SK-N-SH treated with all-trans-retinoic acid at 6 μM for 48 hours (cell line): Measurements from ENCODE around the gene TP53TG3.
"Not testable (repeated sequence)": the region's sequence is repeated elsewhere in the genome, so short reads cannot be mapped to it uniquely, and the experiment has no call there.

Source experiments
- ARNTL ChIP-seq: fragments of 450-650 bp; formaldehyde crosslinking; IDR thresholded peaks from 2 replicates; pipeline ENCODE4 v1.5.0; 2020; ENCODE audit warnings: low read depth, mild to moderate bottlenecking, moderate library complexity, borderline replicate concordance
- GLIS3 ChIP-seq: fragments of 250-450 bp; sonication (Bioruptor Pico); IDR thresholded peaks from 2 replicates; pipeline ENCODE4 v1.5.0; 2020; ENCODE audit warnings: mild to moderate bottlenecking, moderate library complexity
- PPARA ChIP-seq: fragments of 250-450 bp; sonication (Bioruptor Pico); IDR thresholded peaks from 2 replicates; pipeline ENCODE4 v1.5.0; 2020; ENCODE audit warnings: mild to moderate bottlenecking, borderline replicate concordance
- RARB ChIP-seq: fragments of 250-450 bp; sonication (Bioruptor Pico); IDR thresholded peaks from 2 replicates; pipeline ENCODE4 v1.8.0; 2021; ENCODE audit warnings: mild to moderate bottlenecking, moderate library complexity
- TOX ChIP-seq: fragments of 250-450 bp; sonication (Bioruptor Pico); IDR thresholded peaks from 2 replicates; pipeline ENCODE4 v1.8.0; 2021; ENCODE audit warnings: mild to moderate bottlenecking, moderate library complexity, borderline replicate concordance
- ZFP3 ChIP-seq: fragments of 250-450 bp; sonication (Bioruptor Pico); IDR thresholded peaks from 2 replicates; pipeline ENCODE4 v1.5.0; 2020; ENCODE audit warnings: mild to moderate bottlenecking, moderate library complexity
- TF ChIP-seq, protein P1 (sequence below): fragments of 250-450 bp; sonication (Bioruptor Pico); IDR thresholded peaks from 2 replicates; pipeline ENCODE4 v1.5.1; 2020; ENCODE audit warnings: low read depth, mild to moderate bottlenecking, moderate library complexity
- TF ChIP-seq, protein P2 (sequence below): fragments of 250-450 bp; sonication (Bioruptor Pico); IDR thresholded peaks from 2 replicates; pipeline ENCODE4 v1.8.0; 2020; ENCODE audit warnings: mild to moderate bottlenecking, moderate library complexity, borderline replicate concordance

DNA sequence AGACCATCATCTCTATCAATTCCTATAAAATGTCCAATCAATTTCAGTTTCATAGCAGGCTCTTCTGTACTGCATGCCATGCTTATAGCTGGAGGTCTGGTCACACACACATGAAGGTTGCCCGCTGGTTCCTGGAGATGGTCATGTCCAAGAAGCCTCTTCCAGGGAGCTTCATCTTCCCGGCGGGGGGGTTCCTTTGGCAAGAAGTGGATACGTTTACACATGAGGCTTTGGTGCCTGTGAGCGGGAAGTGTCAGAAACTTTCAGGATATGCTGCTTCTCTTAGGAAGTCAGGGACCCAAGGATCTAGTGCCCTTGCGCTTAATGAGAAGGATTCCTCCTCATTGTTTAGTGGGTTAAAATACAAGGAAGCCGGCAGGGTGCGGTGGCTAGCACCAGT lies 43.9 kb downstream of the TP53TG3 start:
- TF ChIP-seq, protein P1, sequence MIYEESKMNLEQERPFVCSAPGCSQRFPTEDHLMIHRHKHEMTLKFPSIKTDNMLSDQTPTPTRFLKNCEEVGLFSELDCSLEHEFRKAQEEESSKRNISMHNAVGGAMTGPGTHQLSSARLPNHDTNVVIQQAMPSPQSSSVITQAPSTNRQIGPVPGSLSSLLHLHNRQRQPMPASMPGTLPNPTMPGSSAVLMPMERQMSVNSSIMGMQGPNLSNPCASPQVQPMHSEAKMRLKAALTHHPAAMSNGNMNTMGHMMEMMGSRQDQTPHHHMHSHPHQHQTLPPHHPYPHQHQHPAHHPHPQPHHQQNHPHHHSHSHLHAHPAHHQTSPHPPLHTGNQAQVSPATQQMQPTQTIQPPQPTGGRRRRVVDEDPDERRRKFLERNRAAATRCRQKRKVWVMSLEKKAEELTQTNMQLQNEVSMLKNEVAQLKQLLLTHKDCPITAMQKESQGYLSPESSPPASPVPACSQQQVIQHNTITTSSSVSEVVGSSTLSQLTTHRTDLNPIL, result not testable (repeated sequence)
- TF ChIP-seq RARB (CRISPR knock-in tag); ZFP3 (CRISPR knock-in tag); PPARA (CRISPR knock-in tag); GLIS3; ARNTL (CRISPR knock-in tag); TOX (CRISPR knock-in tag): not testable (repeated sequence)
- TF ChIP-seq, protein P2, sequence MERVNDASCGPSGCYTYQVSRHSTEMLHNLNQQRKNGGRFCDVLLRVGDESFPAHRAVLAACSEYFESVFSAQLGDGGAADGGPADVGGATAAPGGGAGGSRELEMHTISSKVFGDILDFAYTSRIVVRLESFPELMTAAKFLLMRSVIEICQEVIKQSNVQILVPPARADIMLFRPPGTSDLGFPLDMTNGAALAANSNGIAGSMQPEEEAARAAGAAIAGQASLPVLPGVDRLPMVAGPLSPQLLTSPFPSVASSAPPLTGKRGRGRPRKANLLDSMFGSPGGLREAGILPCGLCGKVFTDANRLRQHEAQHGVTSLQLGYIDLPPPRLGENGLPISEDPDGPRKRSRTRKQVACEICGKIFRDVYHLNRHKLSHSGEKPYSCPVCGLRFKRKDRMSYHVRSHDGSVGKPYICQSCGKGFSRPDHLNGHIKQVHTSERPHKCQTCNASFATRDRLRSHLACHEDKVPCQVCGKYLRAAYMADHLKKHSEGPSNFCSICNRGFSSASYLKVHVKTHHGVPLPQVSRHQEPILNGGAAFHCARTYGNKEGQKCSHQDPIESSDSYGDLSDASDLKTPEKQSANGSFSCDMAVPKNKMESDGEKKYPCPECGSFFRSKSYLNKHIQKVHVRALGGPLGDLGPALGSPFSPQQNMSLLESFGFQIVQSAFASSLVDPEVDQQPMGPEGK, result not testable (repeated sequence)
